Measurements from ENCODE around the gene ZNF609. TPM values are rescaled to one million over a fixed set of nuclear protein-coding genes. Genes with fewer than 3 reads are reported as not detected.

ZNF609 gene
- total RNA-seq, 1 experiment from 2014 or later, result 10.8 TPM

- DNase-seq (ENCODE audit: low spot score), result no peak
Observed at GRCh38 chr15:64731805-64732151, 271.4 kb downstream of the ZNF609 start.

- no peak for DNase-seq (ENCODE audit: low spot score)
Observed at GRCh38 chr15:64732156-64732860, 271.9 kb downstream of the ZNF609 start.

Other genes starting within 250 kb of the ZNF609 start
- 15.0 and 16.0 TPM in 2 replicates for gene CSNK1G1, start 104.4 kb upstream of the ZNF609 start, total RNA-seq (2014; rRNA removed; shearing (Covaris generic))
- 173 and 180 TPM in 2 replicates for gene PCLAF, start 79.1 kb upstream of the ZNF609 start, total RNA-seq (2014; rRNA removed; shearing (Covaris generic))
- gene TRIP4, start 72.7 kb upstream of the ZNF609 start, total RNA-seq (2014; rRNA removed; shearing (Covaris generic)), result 10.3 and 18.3 TPM in 2 replicates